ENCODE results near the gene SMIM41.

SMIM41 gene

DNA sequence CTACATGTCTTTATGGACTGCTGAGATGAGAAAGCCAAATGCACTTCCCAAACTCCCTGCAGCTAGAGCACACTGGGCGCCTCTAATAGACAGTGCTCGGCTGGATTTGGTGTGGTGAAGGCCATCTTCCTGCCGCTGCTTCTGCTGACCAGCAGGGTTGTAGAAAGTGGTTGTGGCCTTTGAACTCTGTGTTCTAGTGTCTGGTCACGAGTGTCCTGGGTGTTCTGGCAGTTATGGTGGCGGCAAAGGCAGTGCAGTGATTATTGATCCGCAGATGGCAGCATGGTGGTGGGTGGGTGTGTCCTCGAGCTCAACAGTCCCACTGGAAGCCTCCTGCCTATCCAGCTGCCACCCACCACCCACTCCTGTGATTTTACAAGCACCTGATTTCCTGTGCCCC lies 43.4 kb downstream of the SMIM41 start:
- H3K27ac ChIP-seq, result peak overlapping the region; percentile 100
- TF ChIP-seq, protein P1, sequence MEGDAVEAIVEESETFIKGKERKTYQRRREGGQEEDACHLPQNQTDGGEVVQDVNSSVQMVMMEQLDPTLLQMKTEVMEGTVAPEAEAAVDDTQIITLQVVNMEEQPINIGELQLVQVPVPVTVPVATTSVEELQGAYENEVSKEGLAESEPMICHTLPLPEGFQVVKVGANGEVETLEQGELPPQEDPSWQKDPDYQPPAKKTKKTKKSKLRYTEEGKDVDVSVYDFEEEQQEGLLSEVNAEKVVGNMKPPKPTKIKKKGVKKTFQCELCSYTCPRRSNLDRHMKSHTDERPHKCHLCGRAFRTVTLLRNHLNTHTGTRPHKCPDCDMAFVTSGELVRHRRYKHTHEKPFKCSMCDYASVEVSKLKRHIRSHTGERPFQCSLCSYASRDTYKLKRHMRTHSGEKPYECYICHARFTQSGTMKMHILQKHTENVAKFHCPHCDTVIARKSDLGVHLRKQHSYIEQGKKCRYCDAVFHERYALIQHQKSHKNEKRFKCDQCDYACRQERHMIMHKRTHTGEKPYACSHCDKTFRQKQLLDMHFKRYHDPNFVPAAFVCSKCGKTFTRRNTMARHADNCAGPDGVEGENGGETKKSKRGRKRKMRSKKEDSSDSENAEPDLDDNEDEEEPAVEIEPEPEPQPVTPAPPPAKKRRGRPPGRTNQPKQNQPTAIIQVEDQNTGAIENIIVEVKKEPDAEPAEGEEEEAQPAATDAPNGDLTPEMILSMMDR (IDR thresholded peaks at IDR 0.05), result no peak
- no peak for TF ChIP-seq ZFX (IDR thresholded peaks at IDR 0.05; ENCODE audit: borderline replicate concordance)

DNA sequence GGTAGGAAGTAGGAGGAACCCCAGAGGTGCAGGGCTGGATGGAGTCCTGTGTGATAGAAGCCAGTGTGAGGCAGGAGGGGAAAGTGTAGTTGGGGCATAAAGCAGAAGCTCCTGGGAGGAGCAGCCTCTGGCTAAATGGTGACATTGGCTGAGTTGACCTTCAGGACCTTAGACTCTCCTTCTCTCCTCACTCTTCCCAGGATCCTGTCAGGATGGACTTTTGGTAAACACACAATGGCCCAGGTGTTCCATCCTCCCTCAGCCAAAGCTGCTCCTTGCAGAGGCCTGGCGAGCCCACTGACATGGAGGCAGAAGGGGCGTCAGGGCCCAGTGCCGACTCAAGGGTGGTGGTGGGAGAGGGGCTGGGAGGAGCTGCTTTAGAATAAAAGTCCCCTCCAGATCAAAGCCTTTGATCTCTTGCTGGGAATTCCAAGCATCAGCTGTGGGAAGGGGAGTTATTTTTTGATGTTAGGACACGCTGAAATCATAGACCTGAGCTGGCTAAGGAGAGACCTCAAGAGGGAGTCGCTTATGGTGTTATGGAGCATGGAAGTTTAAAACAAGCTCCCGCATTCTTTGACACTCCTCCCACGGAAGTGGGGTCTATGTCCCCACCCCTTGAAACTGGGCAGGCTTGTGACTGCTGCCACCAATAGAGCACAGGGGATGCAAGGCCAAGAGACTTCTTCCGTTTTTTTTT lies 44.1 kb downstream of the SMIM41 start:
- TF ChIP-seq ZFX (IDR thresholded peaks at IDR 0.05; ENCODE audit: borderline replicate concordance), result no peak
- TF ChIP-seq, protein P1 (IDR thresholded peaks at IDR 0.05), result no peak
- H3K27ac ChIP-seq, result peak overlapping the region; percentile 100

DNA sequence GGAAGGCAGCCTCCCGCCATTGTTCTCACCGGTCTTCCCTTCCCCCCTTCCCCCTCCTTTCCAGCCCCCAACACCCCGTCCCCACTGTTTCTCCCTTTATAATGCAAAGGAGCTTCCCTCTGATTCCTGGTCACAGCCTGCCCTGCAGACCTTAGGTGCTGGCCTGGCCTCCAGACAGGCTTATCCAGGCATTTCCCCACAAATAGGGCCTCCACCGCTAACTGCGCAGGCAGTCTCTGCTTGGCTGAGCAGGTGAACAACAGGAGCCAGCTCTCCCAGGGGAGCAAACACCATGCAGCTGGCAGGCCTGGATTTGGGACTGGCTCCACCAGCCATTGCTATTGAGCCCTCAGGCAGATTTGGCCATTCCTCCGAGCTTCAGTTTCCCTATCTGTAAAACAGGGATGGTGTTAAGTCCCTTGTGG lies 46.0 kb downstream of the SMIM41 start:
- TF ChIP-seq, protein P1 (IDR thresholded peaks at IDR 0.05), result no peak
- no peak for TF ChIP-seq ZFX (IDR thresholded peaks at IDR 0.05; ENCODE audit: borderline replicate concordance)
- H3K27ac ChIP-seq, result peak overlapping the region; percentile 100

DNA sequence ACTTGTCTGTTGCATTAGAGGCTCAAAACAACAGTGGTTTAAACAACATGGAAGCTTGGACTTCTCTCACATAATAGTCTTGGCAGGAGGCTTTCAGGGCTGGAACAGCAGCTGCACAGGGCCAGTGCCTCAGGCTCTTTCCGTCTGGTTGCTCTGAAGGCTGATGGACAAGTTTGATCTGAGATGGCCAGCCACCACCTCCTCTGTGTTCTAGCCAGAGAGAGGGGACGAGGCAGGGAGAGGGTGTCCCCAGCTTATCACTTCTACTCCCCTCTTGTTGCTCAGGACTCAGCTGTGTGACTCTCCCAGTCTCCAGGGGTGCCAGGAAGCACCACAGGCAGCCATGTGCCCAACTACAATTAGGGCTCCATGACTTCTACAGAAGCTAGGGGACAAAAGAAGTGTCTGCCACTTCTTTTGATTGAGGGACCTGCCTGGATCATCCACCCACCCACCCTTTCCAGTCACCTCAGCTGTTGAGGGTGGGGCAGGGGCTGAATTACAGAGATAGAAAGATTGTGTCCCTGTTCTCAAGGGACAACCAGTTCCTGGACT lies 46.6 kb downstream of the SMIM41 start:
- TF ChIP-seq ZFX (IDR thresholded peaks at IDR 0.05; ENCODE audit: borderline replicate concordance), result no peak
- TF ChIP-seq, protein P1 (IDR thresholded peaks at IDR 0.05), result no peak
- H3K27ac ChIP-seq, result peak overlapping the region; percentile 100

DNA sequence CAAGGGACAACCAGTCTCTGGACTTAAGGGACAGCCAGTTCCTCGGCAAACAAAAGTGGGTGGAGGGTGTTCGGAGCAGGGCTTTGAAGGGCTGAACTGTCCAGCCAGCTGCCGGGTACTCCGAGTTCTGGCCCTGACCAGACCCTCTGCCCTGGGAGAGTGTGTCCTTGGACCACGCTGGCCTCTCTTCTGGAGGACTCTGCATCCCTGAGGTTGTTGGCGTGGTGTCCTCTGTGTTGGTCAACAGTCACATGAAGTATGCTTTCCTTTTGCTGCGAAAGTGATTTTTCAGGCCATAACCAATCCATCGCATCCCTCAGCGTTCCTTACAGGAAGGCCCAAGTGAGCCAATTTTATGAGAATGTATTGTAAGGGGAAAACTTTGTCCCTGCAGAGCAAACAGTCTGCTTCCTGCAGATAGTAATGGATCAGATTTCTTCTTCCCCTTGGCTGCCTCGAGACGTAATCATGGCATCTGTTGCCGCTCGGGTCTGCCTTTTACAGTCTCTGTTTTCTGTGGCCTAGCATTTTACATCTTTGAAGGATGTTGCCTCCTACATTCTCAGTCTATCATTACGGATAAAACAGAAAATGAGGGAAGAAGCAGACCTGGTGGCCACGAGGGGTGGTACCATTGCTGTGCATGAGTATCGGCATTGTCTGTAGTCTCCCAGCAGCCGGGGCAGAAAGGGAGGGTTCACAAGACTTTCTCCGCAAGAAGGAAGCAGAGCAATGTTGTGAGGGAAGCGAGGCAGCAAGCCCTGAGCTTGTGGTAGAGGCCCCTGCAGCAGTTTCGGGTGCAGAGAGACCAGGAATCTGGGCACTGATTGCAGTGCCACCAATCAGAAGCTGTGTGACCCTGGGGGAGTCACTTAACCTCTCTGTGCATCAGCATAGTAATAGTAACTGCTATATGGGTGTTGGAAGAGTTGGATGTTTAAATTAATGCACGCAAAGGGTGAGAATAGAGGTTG lies 47.4 kb downstream of the SMIM41 start:
- H3K27ac ChIP-seq, result peak overlapping the region; percentile 100
- TF ChIP-seq ZFX (IDR thresholded peaks at IDR 0.05; ENCODE audit: borderline replicate concordance), result no peak
- TF ChIP-seq, protein P1 (IDR thresholded peaks at IDR 0.05), result no peak; the same call in 1 of the 2 replicates

DNA sequence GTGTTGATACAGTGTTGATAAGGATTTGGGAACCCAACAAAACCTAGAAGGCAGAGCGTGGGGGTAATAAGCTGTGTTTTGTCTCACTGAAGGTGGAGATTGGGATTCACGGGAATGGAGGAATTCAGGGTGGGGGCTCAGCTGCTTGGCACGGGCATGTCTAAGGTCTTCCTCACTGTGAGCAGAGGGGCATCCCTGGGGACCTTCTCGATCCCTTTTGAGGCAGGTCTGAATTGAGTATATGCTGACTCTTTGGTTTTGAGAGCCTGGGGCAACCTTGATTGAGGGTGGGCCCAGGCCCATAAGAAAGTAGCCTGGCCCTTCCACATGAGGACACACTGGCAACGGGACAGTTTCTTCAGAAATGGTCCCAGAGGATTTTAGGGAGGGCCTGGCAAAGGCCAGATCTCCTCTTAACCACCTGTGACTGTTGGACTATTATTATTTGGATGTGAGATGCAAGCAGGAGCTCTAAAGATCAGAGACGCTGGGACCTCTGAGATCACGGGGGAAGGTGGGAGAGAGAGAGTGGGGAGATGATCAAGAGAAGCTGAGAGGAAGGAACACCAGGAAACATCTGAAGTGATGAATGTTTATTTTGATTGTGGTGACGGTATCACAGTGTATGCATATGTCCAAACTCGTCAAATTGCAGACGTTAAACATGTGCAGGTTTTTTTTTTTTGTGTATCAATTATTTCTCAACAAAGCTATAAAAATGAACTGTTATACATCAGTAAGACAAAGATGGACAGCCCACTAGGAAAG lies 48.4 kb downstream of the SMIM41 start:
- TF ChIP-seq, protein P1 (IDR thresholded peaks at IDR 0.05), result no peak
- no peak for TF ChIP-seq ZFX (IDR thresholded peaks at IDR 0.05; ENCODE audit: borderline replicate concordance)
- H3K27ac ChIP-seq, result peak overlapping the region; percentile 100

Measured in 22Rv1 (cell line).